Activated gamma-delta T cell (primary cell): ENCODE measurements around the gene CAPN10.

Experiments used
- DNase-seq: peaks from one replicate; lab custom pipeline; 2025; lab: John Stamatoyannopoulos, UW

CAPN10 gene

GRCh38 chr2:240637901-240638345, 51.4 kb downstream of the CAPN10 start:
- no peak for DNase-seq

DNA sequence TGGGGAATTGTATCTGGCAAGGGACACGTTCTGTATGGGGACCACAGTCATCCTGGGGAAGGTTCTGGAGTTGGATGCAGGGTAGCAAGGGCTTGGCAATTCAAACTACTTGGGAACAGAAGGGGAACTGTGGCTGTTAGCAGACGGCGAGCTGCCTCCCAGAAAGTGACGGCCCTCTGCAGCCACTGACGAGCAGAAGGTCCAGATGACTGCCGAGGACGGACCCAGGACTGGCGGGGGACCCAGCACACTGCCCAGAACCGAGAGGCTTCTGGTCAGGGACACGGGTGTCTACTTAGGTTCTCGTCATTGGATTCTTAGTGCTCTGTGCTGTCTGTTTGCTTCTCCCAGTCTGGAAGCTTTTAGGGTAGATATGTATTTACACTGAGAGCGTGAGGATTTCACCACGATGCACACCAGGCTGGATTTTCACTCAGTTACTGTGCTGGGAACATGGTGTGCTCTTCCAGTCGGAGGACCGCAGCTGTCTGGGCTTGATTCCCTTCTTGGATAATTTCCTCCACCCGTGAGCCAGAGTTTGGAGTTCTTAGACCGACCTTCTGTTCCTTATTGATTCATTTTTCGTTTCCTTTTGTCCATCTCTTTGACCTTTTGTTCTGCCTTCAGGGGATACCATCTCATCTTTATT, 52.1 kb downstream of the CAPN10 start:
- no peak for DNase-seq

DNA sequence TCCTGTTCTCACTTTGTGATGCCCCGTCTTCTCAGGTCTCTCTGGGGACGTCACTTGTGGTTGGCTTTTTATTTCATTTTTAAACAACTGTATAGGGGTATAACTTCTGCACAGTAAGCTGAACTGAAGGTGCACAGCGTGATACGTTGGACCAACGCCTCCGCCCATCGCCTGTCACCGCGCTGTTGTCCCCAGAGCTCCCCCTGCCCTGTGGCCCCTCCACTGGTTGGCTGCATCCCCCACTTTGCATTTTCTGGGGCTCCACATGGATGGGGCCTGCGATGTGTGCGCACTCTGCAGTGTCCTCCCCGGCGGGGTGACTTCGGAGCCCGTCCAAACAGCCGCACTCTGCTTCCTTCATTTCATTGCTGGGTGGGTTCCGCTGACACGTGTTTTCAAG, 53.0 kb downstream of the CAPN10 start:
- DNase-seq = no peak

GRCh38 chr2:240640939-240641338, 54.4 kb downstream of the CAPN10 start:
- DNase-seq = no peak

- DNase-seq = no peak
Measured at GRCh38 chr2:240642061-240642805, 55.7 kb downstream of the CAPN10 start.

DNA sequence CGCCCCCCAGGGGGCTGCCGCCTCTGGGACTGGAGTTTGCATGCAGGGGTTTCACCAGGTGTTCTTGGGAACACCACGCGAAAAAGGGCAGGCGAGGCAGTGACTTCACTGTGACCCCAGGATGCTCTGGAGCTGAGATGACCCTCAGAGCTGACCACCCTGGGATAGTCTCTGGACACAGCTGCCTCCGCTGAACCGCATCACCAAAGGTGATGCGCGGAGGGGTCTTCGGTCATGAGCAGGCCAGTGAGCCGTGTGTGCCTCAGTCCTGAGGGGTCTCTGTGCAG, 56.2 kb downstream of the CAPN10 start:
- DNase-seq = no peak

DNA sequence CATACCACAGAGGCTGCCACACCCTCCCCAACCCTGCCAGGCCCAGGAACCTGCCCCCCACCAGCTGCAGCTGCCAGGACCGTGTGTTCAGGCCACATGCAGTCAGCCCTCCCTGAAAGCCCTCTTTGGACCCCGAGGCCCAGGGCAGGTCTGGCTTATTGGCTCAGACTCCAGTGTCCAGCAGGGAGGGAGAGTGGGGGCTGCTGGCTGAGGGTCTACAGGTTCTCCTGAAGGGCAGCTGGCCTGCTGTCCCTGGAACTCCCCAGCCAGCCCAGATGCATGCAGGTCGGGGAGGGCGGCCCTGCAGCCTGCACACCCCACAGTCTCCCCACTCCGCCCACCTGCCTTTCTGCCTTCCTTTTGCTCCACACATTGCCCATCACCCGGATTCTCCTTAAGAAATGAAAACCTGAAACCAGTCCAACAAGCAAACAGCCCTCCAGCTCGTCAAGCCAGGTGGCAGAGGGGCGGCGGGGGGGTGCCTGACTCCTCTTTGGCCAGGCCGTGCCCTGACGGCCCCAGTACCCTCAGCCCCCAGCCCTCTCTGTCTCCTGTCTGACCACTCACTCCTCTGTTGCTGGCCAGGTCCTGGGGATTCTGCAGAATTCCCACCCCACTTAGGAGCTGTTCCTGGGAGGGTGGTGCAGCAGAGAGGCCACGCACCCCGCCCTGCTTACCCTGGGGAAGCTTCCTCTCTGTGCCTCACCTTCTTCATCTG, 56.7 kb downstream of the CAPN10 start:
- DNase-seq = no peak

- DNase-seq = no peak
Measured at GRCh38 chr2:240643811-240644150, 57.2 kb downstream of the CAPN10 start.

GRCh38 chr2:240644171-240644651, 57.7 kb downstream of the CAPN10 start:
- DNase-seq = no peak

DNA sequence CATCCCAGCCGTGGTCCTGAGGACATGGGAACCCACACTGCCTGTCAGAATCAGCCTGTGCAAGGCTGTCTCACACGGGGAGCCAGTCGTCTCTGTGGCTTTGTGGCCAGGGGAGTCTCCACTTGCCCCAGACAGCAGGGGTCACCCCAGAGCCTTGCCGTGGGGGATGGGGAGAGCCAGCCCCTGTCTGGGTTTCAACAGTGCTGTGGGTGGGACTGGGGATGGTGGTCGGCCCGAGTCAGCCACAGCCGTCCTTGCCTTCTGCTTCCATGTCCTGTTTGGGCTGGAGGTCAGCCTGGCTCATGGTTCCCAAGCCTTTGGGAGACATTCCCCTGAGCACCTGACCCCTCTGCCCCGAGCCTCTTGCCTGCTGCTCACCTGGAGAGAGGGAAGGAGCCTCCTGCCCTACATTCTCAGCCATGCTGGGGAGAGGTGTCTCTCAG, 58.3 kb downstream of the CAPN10 start:
- no peak for DNase-seq

GRCh38 chr2:240645346-240645745, 58.8 kb downstream of the CAPN10 start:
- DNase-seq = no peak

DNA sequence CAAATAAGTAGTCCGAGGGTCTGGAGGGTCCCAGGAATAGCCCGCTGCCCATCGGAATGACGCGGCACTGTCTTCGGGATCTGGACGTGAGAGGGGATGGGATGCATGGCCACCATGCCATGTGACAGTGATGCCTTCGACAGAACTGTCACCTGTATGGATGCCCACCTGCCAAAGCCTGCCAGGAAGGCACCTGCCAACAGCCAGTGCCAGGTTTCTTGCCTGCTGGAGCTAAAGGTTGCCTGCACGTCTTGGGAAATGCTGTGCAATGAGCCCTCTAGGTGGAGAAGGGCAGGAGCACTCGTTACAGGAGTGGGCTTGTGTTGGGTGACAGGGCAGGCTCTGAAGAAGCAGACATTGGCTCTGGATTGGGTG, 59.3 kb downstream of the CAPN10 start:
- no peak for DNase-seq

GRCh38 chr2:240646176-240646899, 59.8 kb downstream of the CAPN10 start:
- no peak for DNase-seq

- no peak for DNase-seq
Measured at GRCh38 chr2:240646900-240647502, 60.5 kb downstream of the CAPN10 start.

- no peak for DNase-seq
Measured at GRCh38 chr2:240647503-240648154, 61.1 kb downstream of the CAPN10 start.

DNA sequence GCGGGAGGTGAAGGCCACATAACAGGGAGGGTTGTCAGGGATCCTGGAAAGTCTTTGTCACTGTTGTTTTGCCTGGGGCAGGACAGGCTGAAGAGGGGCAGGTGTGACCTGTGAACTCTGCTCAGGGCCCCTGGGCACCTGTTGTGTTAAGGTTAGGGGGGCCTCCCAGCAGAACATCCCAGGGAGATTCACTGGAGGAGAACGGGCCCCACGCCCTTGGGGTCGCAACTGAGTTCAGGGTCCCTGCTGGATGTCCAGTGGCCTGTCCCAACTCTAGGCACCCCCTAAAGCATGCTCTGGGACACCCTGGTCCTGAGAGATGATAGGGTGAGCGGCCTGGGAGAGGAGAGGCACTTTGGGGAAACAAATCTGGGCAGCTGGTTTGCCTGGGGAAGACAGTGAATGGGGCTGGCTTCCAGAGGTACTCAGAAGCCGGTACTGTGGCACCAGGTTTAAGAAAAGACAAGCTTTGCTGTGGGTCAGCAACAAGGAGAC, 61.7 kb downstream of the CAPN10 start:
- no peak for DNase-seq
